GM19025 (cell line): ENCODE results near the gene ECE2.

Source experiments
- ATAC-seq: cut with Tn5 transposase; IDR thresholded peaks from one replicate; pipeline ENCODE4 v1.9.1; 2021; ENCODE audit warnings: mild to moderate bottlenecking, low read depth, moderate library complexity; ENCODE audit not compliant: unreplicated experiment

Gene ECE2

DNA sequence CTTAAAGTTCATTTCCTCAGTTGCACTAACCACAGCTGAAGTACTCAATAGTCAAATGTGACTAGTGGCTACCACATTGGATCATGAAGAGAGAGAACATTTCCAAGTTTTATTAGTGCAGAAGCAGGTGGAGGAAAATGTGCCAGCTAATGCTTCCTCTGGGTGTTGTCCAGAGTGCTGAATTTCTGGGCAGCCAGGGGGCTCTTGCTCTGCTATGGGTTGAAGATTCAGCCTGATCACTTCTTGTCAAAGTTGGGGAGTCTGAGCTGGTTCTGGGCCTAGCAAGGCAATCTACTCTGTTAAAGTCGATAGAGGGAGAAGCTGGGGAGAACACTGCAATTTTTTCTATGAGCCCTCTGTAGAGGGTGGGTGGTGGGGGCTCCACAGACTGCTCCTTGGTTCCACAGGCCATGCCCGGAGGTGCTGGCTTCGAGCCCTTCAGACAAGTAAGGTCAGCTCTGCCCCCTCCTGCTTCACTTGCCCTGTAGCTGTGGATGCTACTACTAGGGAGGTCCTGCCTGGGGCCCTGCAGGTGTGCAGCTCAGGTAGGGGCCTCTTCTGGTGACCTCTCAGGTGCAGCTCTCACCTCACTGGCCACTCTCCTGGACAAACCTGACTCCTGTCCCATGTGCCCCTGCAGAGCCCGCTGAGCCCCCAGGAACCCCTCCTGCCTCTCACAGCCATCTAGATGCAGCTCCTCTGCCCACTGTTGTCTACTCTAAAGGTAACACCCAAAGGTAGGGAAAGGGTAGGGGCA is 35.3 kb upstream of the ECE2 start:
- ATAC-seq: no peak

DNA sequence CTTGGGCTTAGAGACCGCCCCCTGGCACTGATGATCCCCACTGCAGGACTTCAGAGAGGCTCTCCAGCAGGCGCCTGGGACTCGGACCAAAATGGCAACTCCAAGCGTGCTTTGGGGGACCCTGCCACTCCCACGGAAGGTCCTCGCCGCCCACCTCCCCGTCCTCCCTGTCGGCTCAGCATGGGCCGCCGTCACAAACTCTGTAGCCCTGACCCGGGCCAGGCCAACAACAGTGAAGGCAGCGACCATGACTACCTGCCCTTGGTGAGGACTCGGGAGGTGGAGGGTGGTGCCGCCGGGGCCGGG is 34.7 kb upstream of the ECE2 start:
- ATAC-seq: no peak

DNA sequence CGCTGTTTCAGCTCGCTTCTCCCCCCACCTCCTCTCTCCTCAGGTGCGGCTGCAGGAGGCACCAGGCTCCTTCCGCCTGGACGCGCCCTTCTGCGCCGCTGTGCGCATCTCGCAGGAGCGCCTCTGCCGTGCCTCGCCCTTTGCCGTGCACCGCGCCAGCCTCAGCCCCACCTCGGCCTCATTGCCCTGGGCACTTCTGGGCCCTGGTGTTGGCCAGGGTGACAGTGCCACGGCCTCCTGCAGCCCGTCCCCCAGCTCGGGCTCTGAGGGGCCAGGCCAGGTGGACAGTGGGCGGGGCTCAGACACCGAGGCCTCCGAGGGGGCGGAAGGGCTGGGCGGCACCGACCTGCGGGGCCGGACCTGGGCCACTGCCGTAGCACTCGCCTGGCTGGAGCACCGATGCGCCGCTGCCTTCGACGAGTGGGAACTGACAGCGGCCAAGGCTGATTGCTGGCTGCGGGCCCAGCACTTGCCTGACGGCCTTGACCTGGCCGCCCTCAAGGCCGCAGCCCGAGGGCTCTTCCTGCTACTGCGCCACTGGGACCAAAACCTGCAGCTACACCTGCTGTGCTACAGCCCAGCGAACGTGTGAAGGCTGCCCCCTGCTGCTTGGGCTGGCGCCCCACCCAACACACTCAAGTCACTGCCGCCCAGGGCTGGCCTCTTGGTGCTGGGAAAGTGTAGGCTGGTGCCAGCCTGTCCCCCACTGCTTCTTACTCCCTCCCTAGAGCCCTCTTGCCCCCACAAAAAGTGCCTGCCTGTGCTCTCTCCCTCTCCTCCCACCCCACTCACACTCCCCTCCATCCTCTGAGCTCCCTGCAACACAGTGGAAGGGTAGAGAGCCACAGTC is 34.1 kb upstream of the ECE2 start:
- no peak for ATAC-seq

DNA sequence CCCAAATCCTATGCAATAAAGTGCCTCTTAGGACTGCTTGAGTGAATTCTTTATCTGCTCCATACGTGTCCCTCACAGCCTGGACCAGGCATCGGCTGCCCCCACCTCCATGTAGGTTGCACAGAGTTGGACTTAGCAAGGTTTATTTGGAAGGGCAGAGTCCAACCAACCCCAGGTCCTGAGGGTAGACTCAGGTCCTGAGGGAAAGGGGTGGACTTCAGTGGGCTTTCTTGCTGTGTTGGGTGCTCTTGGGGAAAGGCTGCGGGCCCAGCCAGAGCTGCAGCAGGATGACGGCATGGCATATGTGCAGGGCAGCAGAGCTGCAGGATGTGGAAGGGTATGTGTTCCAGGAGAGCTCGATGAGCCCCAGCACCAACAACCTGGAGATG is 33.5 kb upstream of the ECE2 start:
- ATAC-seq: no peak

DNA sequence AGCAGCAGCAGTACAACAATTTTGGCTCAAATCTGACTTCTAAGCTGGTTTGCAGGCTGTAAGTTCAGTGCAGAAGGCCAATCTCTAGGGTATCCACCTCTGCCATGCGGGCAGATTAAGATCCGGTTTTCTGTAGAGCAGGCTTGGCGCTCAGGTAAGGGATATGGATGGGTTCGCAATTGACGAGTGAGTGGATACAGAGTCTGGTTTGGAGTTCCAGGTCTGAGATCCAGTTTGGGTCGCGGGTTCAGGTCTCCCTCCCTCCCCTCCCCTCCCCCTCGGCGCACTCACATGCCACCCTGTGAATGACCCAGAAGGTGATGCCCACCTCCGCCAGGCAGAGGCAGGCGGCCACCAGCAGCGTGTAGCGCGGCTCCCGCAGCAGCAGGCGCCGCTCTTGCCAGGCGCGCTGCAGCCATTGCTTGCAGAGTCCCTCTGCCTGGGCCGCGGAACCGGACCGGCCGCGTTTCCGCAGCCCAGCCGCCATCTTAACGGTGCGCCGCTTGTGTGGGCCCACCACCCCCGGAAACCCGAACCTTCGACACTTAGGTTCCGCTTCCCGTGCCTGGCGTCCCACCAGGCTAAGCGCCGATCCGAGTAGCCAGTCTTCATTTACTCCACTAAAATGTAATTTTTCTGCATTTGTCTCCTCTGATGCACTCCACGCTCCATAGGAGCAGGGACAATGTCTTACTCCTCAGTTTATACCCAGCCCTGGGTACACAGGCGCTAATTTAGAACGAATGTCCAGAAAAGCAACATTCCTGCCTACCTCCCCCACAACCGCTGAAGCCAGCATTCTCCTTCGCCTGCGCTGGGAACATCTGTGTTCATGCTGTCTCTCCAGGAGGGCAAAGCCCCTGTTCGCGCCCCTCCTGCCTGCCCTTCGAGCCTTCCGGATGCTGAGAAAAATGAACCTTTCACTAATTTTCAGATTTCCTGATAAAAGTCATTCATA is 27.1 kb upstream of the ECE2 start, which contains the start of gene ALG3:
Gene ALG3 (minus strand): TSS at position 509 of the 958 bp plus-strand sequence. CDS start 22 bp downstream, at position 487.
- ATAC-seq: peak; percentile 1

DNA sequence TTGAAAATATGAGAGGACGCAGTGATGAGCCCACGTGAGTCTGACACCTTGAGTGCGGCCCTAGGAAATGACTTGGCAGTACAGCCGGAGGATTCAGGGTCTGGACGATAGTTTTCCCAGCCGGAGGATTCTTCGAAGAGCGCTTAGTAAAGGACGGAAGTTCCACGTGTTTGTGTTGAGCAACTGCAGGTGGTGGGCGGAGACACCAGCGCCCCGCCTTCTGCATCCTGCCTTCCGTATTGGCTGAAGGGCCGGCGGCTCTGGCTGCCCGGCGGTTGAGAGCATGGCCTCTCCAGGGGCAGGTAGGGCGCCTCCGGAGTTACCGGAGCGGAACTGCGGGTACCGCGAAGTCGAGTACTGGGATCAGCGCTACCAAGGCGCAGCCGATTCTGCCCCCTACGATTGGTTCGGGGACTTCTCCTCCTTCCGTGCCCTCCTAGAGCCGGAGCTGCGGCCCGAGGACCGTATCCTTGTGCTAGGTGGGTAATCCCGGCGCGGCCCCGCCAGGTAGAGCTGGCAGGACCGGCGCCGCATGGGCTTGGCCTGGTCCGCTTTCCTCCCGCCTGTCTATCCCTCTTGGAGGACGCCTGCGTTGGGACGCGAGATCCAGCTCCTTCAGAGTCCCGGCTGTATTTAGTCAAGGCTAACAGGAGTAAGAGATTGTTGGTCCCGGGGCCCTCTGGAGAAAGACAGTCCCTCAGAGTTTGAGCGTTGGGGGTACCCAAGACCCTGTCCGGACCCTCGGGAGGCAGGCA is 26.2 kb upstream of the ECE2 start, which contains the start of gene EEF1AKMT4:
Gene EEF1AKMT4 (plus strand): TSS at position 261 of the 755 bp plus-strand sequence. CDS start 23 bp downstream, at position 284.
- peak; percentile 91 for ATAC-seq

DNA sequence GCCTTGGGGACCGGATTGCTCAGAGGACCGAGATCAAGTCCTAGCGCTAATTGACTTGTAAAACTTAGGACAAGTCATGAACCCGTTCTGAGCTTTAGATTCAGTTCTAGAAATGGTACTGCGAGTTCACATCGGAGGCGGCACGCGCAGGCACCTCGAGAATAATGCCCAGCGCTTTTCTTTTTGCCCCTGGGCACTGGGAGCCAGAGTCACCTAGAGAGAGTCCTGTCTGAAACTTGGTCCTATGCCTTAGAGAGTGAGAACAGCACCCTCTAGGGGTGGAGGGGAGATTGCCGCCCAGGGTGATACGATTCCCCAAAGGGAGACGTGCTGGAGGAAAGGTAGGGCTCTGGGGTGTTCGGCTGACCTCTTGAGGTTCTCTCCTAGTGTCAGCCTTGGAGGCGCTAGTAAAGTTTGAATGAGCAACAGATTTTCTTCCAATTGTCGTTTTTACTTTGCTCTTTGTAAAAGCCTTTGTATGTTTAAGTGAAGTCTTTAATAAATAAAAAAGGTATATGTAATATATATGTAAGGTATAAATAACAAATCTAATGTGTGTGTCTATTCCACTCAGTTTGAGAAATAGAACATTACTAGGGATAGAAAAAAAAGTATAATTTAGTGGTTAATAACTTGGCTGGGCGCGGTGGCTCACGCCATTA is 25.5 kb upstream of the ECE2 start:
- ATAC-seq: peak; percentile 47

DNA sequence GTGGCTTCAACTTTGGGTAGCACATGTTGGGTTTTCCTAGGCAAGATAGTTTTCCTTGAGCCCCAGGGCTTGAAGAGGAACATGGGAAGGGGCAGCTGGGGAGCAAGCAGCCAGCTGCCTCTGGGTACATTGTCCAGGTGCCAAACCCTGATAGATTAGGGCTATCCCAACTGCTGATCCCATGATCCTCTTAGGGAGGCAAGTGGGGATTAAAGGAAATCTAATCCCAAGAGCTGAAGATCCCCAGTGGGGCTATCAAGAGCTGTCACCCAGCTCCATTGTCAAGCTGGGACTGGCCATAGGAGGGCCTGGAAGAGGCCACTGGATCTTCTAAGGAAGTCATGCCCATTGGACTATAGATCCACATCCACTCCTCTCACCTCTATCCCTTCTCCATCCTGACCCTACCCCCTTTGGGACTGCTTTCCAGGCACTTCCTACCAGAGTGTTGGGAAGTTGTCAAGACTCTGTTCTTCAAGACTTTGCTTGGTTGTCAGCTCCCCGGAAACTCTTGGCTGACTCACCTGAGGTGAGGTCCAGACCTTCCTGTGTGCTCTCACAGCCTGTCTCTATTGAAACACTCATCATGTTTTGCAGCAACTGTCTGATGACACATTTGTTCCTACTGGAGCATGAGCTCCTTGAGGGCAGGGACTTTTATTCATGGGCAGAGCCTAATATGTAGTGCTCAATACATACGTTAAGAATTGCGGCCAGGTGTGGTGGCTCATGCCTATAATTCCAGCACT is 20.4 kb upstream of the ECE2 start:
- ATAC-seq: no peak

DNA sequence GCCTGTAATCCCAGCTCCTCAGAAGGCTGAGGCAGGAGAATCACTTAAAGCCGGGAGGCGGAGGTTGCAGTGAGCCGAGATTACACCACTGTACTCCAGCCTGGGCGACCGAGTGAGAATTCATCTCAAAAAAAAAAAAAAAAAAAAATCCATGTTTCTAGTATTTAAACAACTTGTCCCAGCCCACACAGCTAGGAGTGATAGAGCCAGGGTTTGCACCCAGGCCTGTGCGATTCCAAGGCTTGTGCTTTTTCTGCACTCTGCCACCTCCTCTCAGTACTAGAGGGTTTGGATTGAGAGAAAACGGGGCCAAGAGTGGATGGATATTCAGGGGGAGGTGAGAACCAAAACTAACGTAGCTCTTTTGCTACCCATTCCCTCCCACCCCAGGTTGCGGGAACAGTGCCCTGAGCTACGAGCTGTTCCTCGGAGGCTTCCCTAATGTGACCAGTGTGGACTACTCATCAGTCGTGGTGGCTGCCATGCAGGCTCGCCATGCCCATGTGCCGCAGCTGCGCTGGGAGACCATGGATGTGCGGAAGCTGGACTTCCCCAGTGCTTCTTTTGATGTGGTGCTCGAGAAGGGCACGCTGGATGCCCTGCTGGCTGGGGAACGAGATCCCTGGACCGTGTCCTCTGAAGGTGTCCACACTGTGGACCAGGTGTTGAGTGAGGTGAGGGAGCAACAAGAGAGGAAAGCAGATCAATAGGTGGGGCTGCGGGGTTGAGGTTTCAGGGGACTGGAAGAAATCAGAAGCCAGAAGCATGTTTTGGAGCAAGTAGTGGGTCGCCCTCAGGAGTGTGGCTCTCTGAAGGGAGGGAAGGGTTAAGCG is 18.5 kb upstream of the ECE2 start:
- ATAC-seq: no peak

DNA sequence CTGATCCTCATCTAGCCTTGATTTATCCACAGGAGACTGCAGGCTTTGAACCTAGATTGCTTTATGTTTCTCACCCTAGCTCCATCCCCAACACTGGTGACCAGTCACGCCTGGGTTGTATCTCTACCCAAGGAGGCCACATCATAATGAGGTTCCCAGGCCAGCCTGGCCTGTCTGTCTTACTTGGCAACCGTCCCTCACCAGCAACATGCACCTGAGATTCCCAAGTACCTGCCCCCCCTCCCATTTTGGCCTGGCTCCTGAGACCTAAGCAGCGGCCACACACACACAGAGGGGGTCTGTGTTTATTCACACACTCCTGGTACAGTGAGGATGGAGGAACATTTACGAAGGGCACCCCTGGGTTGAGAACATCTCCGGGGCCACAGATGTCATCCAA is 16.9 kb upstream of the ECE2 start:
- no peak for ATAC-seq

DNA sequence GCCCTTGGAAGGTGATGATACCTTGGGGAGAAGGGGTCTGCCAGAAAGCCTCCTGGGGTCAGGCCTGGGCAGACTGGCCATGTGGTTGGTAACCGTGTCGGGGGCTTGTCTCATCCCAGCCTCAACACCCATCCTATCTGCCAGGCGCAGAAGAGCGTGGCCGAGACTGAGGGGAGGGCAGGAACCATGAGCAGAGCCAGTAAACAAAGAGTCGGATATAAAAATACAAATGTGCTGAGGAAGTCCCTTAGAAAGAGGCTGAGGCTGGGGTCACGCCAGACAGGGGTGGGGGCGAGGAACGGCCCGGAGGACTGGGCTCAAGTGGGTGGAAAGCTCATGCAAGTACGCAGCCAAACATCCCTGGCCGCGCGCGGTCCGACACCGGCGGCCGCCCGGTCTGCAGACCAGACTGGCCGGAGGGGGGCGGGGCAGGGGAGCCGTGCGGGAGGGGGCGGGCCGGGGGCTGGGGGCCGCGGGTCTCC is 16.4 kb upstream of the ECE2 start:
- no peak for ATAC-seq

DNA sequence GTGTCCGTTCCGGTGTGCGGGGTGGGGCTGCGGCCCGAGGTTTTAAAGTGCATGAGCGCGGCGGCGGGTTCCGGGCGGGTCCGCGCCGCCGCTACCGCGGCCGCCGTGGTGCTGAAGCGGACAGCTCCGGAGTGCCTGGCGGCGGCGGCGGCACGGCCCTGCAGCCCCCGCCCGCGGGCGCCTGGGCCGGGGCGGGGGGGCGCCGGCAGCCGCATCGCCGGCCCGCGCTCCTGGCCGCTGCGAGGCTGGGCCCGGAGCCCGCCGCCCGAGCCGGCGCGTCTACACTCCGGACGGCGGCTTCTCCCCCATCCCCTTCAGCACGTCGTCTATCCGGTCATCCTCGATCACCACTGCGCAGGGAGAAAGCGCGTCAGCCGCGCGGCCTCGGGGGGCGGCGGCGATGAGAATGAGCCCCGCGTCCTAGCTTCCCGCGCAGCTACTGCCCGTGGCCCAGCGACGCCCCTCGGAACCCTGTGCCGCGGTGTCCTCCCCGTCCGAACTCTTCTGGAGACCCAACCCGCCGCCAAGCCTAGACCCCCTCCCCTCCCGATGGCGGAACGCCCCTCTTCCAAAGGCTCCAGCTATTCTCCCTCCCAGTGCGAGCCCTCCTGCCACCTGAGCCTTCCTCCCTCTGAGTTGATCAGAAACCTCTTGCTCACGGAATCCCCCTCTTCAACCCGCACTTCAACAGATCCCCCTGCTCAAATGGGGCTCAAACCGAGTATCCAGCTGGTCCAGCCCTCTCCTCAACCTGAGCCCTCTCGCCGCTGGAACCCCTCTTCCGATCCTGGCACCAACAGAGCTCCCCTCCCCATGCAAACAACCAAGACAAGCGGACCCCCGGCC is 15.7 kb upstream of the ECE2 start:
- ATAC-seq: no peak

DNA sequence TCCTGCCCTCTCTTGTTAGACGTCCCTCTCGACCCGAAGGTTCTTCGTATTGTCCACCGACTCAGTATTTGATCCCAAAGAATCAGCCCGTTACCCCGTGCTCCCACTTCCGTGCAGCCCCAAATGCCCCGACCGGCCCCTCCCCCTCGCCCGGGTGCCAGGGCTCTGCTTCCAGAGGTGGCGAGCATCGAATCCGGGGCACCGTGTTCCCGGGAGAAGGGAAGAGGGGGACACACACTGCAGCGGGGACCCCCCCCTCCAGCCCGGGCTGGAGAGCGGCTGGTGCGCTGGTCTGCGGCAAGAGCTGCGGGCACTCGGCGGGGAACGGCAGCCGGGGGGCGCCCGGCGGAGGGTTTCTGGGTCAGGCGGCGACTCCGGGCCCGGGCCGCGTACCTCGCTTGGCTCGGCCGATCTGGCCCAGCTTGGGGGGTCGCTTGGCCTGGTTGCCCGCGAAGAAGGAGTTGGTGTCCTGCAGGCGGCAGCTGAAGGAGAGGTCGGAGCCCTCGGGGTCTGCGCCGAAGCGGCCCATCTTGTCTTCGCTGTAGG is 15.0 kb upstream of the ECE2 start:
- no peak for ATAC-seq

DNA sequence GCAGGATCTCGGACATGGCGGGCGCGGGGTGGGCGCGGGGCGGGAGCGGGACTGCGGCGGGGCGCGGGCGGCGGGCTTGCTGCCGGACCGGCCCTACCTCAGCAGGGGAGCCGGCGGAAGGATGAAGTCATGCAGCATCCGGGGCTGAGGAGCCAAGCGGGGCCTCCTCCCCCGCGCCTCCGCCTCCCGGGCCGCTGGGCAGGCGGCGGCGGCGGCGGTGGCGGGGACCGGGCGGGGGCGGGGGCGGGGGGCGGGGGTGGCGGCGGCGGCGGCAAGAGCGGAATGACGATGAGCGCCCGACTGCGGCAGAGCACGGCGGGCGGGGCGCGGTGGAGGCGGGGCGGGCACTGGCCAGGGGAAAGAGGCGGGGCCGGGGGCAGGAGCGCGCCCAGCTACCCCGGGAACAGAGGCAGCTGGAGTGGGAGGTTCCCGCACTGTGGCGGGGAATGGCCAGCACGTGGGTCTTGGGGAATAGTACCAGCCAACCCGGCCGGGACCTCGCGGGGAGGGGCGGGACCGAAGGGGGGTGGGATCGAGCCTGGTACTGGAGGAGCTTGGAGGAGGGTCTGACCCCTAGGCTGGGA is 14.5 kb upstream of the ECE2 start, which contains the start of gene CAMK2N2:
Gene CAMK2N2 (minus strand): TSS at position 284 of the 584 bp plus-strand sequence. CDS start 268 bp downstream, at position 16.
- ATAC-seq: no peak

DNA sequence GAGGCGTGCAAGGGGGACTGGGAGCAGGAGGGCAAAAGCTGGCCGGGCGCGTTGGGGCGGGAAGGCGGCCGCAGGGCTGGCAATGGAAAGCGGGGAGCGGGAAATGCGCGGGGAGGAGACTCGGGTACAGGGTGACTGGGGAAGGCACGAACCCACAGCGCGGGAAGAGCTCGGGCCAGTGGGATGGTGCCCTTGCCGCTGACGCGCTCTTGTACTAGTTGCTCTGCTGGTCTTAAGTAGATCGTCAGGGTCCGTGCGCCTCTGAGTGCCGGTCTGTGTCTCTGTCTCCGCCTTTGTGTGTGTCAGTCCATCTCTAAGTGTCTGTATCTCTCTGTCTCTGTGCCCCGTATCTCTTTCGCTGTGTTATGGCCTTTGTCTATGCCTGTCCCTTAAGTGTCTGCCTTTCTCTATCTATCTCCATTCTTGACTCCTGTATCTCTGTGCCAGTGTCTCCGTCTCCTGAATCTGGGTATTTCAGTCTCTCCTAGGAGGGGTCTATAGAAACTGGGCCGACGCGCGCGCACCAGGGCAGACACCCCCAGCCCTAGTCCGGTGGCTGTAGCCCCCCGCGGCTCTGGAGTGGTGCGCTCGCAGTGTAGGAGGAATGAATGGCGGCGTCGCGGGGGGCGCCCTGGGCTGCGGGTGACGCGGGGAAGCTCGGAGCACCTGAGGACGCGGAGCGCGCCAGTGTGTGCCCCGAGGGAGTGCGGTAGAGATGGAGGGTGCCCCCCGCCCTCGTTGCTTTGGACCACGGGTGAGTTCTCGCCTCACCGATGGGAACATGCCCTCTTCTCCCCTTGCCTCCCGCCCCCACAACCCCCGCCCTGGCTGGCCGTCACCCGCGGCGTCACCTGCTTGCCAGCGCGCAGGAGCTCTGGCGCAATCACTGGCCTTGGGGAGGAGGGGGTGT is 13.7 kb upstream of the ECE2 start:
- no peak for ATAC-seq
